ENCODE results near the gene PLXDC2. TPM values are rescaled to one million over a fixed set of nuclear protein-coding genes. Genes with fewer than 3 reads are reported as not detected.

PLXDC2 gene
- total and polyA plus RNA-seq, 10 of the 15 experiments (the other 5 are each of a cell fraction or from before 2014, with no cell fraction given), result 0.05 to 1.8 (median 0.14) TPM; not detected in 2

DNA sequence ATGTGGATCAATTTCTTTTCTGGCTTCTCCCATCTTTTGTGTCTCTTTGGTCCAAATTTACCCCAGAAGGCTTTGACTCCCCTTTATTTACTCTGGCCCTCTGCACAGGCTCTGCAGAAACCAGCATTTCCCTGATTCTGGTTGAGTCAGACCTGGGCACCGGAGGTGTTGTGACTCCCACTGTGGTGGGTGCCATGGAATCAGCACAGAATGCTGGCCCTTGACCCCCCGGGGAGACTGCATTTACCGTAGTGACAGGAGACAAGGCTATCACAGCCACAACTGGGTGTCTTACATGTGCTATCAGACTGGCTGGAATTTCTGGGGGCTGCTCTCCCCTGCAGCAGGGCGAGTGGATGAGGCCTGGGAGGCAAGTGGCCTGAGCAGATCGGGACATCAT is 37.6 kb downstream of the PLXDC2 start:
- in situ Hi-C loops (cut with MboI), result no loop called here
- H3K4me3 ChIP-seq, result no peak overlapping the region
- no peak overlapping the region for H3K9ac ChIP-seq (ENCODE audit: control insufficient read depth, insufficient read depth, low read length)
- 18% methylated on average over 5 of the region's 5 CpGs for WGBS (ENCODE audit: insufficient coverage, insufficient replicate concordance, low lambda C conversion rate, missing lambda C conversion rate)
- no peaks in the 10 kb centered on the region for H3K9me3 ChIP-seq (replicated peaks; ENCODE audit: control insufficient read depth, insufficient read depth, low read length)
- BruUV-seq (replicated peaks), result no TSS peak
- TF ChIP-seq BCLAF1 (IDR thresholded peaks at IDR 0.05), result no peak
- no peak for TF ChIP-seq FOS (IDR thresholded peaks at IDR 0.05; ENCODE audit: borderline replicate concordance, extremely low read depth, insufficient read length)
- TF ChIP-seq PAX8 (IDR thresholded peaks at IDR 0.05), result no peak
- no peak for TF ChIP-seq MXI1 (IDR thresholded peaks at IDR 0.05; ENCODE audit: low read depth, low read length)
- TF ChIP-seq, protein P1, sequence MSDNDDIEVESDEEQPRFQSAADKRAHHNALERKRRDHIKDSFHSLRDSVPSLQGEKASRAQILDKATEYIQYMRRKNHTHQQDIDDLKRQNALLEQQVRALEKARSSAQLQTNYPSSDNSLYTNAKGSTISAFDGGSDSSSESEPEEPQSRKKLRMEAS (IDR thresholded peaks at IDR 0.05; ENCODE audit: low read depth, low read length), result no peak
- TF ChIP-seq TBL1XR1 (IDR thresholded peaks at IDR 0.05; ENCODE audit: low read depth, low read length), result no peak
- TF ChIP-seq CEBPB (IDR thresholded peaks at IDR 0.05; ENCODE audit: borderline replicate concordance in 1 of 2, low read depth in 2 of 2, low read length in 2 of 2), result no peak
- TF ChIP-seq TARDBP (IDR thresholded peaks at IDR 0.05; ENCODE audit: borderline replicate concordance), result no peak
- no peak for TF ChIP-seq ZNF384 (IDR thresholded peaks at IDR 0.05; ENCODE audit: borderline replicate concordance, low read depth, low read length)
- no peak for TF ChIP-seq SREBF1 (IDR thresholded peaks at IDR 0.05; ENCODE audit: low read length)
- H3K4me1 ChIP-seq (ENCODE audit: control insufficient read depth, insufficient read depth, low read length), result no peaks in the 10 kb centered on the region
- FAIRE-seq (no peak), ATAC-seq (no peak), DNase-seq (ENCODE audit: low read depth, low spot score) (no peak)
- ChIA-PET CTCF (no interaction called here), SMC1A (ENCODE audit: uncharacterized antibody, unreplicated experiment) (no interaction called here), RAD21 (ENCODE audit: unreplicated experiment) (no interaction called here), POLR2A (no interaction called here)
- H3K27me3 ChIP-seq (replicated peaks in 1 of 2; ENCODE audit: control insufficient read depth in 2 of 2, insufficient read depth in 2 of 2, low read length in 1 of 2), result no peaks in the 10 kb centered on the region
- H3K27ac ChIP-seq (ENCODE audit: control insufficient read depth, insufficient read depth), result no peak overlapping the region
- intact Hi-C loops (cut with micrococcal nuclease; ENCODE audit: unreplicated experiment), result no loop called here
- no peak overlapping the region for H3K4me2 ChIP-seq (ENCODE audit: control insufficient read depth, insufficient read depth)
- H3K36me3 ChIP-seq (ENCODE audit: control insufficient read depth in 2 of 2, insufficient read depth in 2 of 2, low read length in 1 of 2), result no peaks in the 10 kb centered on the region
- no peaks in the 10 kb centered on the region for H4K20me1 ChIP-seq (ENCODE audit: control insufficient read depth, insufficient read depth)
- H3K79me2 ChIP-seq (ENCODE audit: control insufficient read depth, insufficient read depth, low read length), result no peaks in the 10 kb centered on the region
- H2AFZ ChIP-seq (ENCODE audit: control insufficient read depth, low read depth, low read length), result no peak overlapping the region
